ENCODE results near the gene ZW10.

Gene ZW10

DNA sequence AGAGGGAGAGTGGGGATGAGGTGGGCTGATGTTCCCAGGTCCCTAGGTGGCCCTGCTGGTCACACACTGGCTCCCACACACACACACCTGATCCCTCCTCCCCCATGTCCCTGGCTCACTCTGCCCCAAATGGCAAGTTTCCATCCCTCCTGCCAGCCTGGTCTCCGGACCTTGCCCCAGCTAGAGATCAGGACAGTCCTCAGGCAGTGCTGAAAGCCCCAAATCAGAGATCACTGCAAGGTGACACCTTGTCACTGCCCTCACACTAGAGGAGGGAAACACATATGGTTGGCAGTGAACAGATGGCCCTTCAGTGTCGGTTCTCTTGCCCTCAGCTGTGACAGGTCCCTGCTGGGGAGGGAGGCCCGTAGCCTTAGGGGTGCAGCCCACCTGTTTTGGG, 75.0 kb downstream of the ZW10 start:
- DNase-seq (ENCODE audit: low read depth in 3 of 3, low spot score in 1 of 3): no peak

DNA sequence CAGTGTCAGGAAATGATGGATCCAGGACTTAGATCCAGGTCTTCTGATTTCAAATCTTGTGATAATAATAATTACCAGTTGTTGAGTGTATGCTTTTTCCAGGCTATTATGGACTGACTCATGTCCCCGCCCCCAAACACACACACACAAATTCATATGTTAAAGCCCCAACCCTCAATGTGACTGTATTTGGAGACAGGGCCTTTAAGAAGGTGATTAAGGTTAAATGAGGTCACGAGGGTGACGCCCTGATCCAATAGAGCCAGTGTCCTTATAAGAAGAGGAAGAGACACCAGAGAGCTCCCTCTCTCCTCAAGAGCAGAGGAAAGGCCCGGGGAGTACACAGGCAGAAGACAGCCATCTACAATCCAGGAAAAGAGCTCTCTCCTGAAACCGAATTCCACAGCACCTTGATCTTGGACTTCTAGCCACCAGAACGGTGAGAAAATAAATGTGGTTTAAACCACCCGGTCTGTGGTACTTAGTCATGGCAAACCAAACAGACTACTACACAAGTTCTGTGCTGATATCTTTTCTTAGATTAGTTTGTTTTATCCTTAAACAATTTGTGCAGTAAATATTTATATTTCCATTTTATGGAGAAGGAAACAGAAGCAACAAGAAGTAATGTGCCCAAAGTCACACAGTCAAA, 75.6 kb downstream of the ZW10 start:
- DNase-seq (ENCODE audit: low read depth in 3 of 3, low spot score in 1 of 3): no peak

DNA sequence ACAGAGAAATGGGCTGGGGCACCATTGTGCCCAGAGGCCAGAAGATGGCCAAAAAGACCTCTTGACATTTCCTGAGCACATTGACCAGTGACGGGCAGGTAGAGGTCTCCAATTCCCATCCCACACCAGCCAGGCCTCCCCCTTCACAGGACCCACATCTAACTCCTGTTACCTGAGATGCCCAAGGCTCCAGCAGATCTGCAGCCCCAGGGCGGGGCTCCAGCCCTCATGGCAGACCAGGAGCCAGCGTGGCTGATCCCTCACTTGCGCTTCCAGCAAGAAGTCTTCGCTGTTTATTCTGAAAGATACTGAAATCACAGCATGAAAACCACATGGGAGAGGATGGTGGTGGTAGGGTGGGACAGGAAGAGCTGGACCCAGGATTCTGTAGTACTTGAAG, 76.4 kb downstream of the ZW10 start:
- DNase-seq (ENCODE audit: low read depth in 3 of 3, low spot score in 1 of 3): no peak

DNA sequence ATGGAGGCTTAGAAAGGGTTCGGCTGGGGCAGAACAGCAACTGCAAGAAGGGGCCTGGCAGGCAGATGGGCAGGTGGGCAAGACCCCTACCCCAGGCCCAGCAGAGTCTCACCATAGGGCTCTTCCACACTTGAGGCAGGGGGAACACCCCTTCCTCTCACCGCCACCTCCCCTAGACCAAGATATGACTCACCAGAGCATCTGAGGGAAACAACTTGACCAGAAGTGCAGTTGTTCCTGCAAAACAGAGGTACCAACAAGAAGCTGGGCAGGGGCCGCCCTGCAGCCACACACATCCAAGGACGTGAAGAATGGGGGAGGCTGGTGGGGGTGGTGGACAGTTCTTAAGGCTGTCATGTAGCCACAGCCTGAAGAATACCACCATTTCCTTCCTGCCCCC, 78.3 kb downstream of the ZW10 start:
- DNase-seq (ENCODE audit: low read depth in 3 of 3, low spot score in 1 of 3): no peak

DNA sequence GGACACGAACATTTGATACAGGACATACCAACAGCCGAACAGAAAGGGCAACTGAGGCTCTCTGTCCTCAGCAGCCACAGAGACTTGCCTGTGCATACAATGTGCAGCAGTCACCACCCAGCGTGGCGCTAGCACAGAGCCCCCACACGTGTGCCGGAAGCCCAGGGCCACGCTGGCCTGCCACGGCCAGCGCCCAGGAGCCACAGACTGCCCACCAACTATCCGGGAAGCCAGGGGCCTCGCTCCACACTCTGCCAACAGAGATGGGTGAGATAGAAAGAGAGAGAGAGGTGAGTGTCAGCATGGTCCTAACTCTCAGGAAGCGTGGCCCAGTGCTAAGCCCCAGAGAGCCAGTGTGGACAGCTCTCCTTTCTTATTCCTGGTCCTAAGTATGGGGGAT, 79.1 kb downstream of the ZW10 start:
- no peak for DNase-seq (ENCODE audit: low read depth in 3 of 3, low spot score in 1 of 3)

DNA sequence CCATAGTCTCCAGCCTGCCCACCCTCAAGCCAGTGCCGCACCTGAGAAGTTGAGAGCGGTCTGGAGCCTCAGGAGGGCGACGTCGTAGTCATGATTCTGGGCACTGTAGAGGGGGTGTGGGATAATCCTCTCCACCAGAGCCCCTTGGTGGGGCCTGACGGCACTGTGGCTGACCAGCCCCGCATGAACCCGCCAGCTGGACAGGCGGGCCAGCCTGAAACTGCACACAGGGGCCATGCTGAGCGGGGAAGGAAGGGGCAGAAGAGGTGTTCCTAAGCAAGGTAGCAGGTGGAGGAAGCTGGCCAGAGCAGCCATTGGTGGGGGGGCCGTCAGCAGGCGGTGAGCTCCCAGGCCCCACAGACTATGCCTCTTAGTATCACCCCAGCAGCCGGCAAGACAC, 80.5 kb downstream of the ZW10 start:
- no peak for DNase-seq (ENCODE audit: low read depth in 3 of 3, low spot score in 1 of 3)

DNA sequence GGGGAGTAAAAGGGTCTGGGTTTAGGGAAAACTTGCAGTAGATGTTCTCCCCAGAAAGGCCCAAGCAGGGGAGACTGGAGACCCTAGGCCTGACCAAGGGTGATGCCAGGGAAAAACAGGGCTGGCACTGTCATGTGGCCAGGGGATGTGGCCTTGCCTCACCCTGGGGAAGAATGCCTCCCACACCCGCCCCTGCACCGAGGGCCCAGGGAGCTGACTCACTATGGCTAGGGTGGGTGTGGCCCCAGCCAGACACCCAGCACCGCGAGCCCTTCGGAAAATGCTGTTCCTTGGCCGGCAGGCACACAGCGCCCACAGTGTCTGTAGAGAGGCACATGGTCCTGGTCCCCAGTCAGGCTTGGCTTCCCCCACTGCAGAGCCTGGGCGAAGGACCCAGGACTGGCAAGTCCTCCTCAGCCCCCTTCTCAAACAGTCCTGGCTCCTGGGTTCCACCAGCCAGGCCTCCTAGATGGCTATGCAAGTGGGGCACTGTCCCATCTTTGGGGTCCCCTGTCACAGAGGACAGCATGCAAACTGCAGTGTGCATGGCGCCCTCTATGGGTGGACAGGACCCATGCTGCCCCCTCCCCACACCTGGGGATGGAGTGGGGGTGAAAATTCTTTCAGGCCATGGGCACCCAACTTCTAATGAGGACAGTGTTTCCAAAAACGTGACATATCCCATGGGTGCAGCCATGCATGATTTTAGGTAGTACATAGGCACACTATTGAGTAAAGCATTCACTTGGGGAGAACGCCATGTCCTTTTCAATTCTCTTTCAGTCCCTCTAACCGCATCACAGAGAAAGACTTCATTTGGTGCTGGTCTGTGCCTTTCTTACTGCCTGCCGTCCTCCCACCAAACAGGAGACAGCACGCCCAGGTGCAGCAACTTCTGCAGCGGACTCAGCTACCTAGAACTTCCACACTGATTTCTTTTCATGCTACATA, 82.6 kb downstream of the ZW10 start:
- DNase-seq (ENCODE audit: low read depth in 3 of 3, low spot score in 1 of 3): no peak

DNA sequence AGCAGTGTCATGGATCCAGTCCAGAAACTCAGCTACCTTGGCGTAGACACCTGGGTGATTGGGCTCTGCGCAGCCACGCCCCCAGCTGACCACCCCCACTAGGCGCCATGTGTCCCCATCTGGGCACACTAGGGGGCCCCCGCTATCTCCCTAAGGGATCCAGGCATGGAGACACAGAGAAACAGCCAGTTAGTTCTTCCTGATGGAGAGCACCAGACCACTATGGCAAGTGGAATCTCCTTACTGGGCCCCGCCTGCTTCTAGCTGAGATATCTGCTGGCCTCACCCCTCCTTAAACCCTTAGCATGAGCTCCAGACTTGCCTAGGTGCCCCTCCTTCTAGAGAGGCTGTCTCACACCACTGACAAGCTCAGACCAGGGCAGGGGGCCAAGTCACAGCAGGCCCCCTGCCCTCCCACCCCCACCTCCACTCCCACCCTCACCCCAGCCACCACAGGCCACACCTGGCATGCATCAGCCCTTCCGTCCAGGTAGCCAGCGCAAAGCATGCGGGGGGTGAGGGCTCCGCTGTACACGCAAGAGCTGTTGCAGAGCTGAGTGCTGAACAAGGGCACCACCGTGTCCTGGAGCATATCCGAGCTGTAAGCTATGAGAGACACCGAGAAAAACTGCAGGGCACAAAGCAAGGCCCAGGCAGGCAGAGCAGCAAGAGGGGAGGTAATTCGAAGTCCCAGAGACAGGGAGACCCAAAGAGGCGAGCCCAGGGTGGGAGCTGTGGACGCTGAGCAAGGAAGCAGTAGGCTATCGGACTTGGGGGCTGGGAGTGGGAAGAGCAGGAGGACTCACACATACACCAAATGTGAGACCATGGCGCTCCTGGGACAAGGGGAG, 83.5 kb downstream of the ZW10 start:
- DNase-seq (ENCODE audit: low read depth in 3 of 3, low spot score in 1 of 3): no peak

DNA sequence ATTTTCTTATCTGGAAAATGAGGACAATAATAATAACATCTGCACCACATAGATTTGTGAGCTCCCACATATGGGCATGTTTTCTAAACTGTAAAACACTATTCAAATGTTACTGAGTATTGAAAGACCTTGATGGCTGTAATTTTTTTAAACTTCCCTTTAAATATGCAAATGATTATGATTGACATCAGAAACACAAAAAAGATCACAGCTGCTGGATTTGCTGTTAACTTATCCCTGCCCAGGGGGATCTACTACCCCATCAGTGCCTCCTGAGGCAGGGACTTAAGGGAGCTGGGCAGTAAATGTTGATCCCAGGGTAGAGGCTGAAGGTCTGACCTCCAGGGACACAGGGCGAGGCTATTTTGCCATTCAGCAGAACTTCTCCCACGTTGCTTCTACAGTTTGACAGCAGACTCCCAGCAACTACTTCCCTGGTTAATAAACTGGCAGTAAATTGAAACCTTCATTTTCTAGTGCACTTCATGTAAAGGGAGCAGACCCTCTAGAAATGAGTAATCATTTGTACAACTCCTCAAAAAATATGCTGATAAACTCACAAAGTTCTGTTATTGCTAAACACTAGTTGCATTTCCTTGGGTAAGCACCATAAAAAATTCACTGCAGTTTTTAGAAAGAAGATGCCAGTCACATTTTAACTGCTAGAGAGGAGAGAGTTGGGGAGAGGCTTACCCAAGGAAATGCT, 87.7 kb downstream of the ZW10 start:
- DNase-seq (ENCODE audit: low read depth in 3 of 3, low spot score in 1 of 3): no peak

DNA sequence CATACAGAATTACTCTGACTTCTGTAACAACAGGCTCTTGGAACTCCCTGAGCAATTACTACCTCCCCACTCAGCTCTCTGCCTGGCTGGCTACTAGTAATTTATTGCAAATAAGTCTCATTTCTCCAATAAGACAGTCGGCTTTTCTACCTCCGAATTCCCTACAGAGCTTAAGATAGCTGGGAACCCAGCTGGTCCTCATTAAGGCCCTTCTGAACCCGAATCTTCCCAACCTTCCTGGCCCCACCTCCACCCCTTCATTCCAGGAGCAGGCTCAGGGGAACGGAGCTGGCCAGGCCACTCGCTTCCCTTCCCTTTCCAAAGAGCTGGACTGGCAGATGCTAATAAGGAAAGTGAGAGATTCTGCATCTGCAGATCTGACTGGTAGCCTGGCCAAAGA, 89.0 kb downstream of the ZW10 start:
- no peak for DNase-seq (ENCODE audit: low read depth in 3 of 3, low spot score in 1 of 3)

DNA sequence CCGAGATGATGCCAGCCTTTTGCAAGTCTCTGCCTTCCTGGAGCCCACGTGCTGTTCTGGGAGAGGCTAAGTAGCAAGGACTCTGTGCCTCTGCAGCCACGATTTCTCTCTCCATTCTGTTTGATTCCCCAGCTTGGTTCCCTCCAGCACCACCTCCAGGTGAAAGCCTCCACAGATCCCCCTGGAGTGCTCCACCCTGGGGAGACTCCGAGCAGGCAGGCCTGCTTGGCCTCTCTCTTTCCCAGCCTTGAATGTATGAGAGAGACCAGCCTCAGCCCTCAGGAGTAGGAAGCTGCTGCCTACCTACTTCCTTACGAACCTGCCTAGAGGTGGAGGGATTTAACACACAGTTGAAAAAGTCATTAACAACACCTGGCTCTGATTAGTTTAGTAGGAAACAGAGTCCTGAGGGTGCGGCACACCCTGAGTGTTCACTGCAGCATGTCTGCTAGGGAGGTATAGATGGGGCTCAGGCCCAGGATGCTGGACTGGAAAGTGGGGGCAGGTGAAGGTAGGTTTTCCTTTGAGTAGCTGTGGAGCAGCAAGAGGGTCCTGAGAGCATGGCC, 89.9 kb downstream of the ZW10 start:
- no peak for DNase-seq (ENCODE audit: low read depth in 3 of 3, low spot score in 1 of 3)
